Renal pelvis (tissue), 4 donors: Measurements from ENCODE around the gene KCNJ15. TPM values are rescaled to one million over a fixed set of nuclear protein-coding genes. Genes with fewer than 3 reads are reported as not detected.

Experiments
- DNase-seq: peaks from one replicate; pipeline ENCODE4 v3.0.0-alpha.2; 2013
- polyA plus RNA-seq, 3 donors: library from polyadenylated mRNA; unstranded; fragments of 120-200 nt; gene quantifications; one replicate each; pipeline ENCODE4 v1.2.1, GENCODE V29; 2013; ENCODE audit not compliant: insufficient read length in 3 of 3

The KCNJ15 gene
- polyA plus RNA-seq, 3 donors, result 181 to 322 (median 252) TPM

GRCh38 chr21:38294609-38295008 lies 37.8 kb downstream of the KCNJ15 start:
- DNase-seq, result no peak

DNA sequence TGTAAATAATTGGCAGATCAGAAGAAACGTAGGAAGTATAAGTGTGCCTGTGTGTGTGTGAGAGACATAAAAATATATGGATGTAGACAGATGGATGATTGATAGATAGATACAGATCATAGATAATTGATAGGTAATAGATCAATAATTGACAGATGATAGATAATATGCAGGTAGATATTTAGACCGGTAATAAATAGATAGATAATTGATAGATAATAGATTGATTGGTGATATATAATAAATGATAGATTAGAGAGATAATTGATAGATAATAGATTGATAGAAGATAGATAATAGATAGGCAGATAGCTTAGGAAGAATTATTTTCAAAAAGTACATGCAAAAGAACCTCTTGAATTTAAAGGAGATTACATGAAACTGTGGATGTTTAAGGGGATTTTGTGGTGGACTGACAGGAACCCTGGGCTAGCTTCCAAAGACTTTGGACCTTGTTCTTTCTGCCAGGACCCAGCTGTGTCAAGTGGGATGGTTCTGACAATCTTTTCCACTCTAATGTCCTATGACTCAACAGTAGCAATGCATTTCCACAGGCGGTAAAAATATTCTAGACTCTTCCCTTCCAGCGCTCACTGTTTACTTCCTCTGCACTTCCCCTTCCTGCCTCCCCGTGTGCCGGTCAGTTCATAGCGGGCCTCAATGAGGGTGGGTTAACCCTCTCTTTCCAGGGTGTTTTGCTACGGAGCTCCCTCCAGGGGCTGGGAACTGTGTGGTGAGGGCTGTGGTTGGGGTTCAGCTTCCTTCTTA lies 39.4 kb downstream of the KCNJ15 start:
- no peak for DNase-seq

- no peak for DNase-seq
Measured at GRCh38 chr21:38297194-38297631, 40.4 kb downstream of the KCNJ15 start.

DNA sequence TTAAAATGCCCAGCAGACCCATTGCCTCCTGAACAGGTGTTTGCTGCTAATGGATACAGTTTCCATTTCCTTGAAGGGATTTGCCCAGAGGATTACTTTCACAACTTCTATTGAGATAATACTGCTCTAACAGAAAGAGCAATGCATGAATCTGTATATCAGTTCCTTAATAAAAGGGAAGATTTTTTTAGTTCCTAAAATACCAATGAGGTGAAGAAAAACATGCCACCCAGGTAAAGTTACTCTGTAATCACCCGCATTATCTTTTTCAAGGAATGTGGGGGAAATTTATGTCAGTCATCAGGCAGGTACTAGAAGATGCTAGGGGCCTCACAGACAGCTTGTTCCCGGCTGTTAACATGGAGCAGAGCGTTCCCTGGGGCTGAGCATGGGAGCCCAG lies 41.1 kb downstream of the KCNJ15 start:
- no peak for DNase-seq

DNA sequence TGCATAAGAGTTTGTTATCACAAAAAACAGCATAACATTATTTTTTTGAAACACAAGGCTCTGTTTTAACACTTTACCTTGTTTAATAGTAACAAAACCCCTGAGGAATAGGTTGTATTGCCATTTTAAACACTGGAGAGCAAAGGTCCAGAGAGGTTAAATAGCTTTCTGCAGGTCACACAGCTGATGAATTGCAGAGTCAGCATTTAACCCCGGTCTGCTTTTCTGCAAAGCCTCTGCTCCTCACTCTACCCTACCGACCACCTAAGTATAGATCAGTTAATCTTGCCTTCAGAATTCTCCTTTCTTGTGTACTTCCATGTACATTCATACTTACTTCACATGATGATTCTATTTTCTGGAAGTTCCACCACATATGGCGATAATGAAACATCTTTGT lies 42.0 kb downstream of the KCNJ15 start:
- DNase-seq, result no peak

- DNase-seq, result no peak
Measured at GRCh38 chr21:38299671-38300070, 42.9 kb downstream of the KCNJ15 start.

DNA sequence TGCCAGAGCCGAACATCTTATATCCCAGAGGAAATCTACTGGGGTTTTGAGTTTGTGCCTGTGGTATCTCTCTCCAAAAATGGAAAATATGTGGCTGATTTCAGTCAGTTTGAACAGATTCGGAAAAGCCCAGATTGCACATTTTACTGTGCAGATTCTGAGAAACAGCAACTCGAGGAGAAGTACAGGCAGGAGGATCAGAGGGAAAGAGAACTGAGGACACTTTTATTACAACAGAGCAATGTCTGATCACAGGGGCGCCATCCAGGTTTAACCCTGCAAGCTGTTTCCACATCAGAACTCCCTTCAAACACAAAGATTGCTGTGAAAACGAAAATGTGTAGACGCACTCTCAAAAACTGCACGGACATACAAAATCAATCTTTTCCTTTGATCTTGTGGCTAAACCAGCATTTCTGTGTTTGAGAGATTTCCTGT lies 43.4 kb downstream of the KCNJ15 start:
- DNase-seq, result no peak

DNA sequence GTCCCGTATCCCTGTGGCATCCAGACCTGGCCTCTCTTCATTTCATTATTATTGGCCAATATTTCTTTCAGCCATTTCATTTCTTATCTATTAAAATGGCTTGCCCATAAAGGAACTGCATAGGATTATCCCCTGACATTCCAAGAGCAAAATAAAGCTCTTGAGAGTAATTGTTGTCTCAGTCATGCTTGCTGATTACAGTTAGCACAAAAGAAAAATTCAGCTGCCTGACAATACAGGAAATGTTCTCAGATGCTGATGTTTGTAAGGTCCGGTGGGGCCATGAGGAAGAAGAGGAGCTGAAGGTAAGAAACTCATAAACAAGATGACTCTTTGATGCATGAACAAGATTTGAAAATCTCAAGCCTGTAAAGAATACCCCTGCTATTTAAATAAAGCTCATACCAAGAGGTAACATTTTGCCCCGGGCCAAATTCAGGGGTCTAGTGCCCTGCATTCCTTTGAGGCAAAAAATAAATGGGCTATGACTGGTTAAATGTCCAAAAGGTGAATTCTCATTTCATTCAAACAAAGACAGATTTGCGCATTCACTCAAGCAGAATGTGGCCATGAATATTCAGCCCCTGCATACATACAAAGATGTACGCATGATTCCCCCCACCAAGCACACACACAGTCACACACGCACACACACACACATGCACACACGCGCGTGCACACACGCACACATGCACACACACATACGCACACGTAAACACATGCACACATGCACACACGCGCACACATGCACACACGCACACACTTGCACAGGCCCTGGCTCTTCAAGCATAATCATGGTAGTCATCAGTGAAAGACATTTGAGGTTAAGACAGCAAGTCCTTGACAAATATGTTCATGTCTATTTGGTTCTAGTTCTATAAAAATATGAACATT lies 44.8 kb downstream of the KCNJ15 start:
- no peak for DNase-seq

DNA sequence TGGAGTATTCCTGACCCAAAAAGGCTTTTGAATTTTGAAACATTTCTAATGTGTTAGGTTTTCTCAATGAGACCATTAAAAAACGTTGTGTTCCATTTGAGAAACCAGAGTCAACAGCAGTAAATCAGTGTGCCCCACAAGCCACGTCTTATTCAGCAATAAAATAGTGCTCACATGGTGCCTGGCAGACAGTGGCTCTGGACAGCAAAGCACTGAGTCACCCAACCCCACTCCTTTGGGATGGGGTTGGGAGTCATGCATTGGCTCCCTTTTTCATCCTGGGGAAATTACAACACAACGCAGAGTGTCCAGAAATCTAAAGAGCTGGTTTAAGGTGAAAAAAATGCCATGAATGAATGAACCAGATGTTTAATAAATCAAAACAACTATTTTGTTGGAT lies 46.5 kb downstream of the KCNJ15 start:
- DNase-seq, result no peak

- DNase-seq, result no peak
Measured at GRCh38 chr21:38306433-38307141, 49.8 kb downstream of the KCNJ15 start.

DNA sequence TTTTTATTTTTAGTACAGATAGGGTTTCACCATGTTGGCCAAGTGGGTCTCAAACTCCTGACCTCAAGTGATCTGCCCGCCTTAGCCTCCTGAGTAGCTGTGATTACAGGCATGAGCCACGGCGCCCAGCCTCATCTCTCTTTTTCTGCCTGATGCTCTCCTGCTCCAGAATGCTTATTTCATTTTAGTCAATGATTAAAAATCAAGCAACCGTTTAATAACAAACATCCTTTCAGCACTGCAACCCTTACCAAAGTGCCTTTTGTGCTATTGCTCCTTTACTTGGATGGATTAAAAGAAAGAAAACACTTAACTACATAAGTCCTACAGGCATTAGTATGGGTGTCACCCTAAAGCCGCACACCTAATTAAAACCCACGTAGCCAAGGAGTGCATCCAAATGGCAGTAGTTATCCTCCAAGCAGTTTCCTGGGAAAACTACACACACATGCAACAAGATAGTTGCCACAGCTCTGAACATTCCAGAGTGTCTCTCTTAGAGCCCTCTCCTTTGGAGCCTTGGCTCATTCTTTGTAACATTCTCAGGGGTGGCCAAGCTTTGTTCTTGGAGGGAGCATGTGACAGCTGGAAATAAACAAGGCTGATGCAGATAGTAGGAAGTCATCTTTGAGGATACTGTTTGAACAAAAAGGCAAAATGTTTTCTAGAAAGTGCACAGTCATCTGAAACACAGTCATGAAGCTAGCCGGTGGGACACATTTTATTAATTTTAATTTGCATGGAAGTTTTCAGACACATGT lies 51.2 kb downstream of the KCNJ15 start:
- no peak for DNase-seq

DNA sequence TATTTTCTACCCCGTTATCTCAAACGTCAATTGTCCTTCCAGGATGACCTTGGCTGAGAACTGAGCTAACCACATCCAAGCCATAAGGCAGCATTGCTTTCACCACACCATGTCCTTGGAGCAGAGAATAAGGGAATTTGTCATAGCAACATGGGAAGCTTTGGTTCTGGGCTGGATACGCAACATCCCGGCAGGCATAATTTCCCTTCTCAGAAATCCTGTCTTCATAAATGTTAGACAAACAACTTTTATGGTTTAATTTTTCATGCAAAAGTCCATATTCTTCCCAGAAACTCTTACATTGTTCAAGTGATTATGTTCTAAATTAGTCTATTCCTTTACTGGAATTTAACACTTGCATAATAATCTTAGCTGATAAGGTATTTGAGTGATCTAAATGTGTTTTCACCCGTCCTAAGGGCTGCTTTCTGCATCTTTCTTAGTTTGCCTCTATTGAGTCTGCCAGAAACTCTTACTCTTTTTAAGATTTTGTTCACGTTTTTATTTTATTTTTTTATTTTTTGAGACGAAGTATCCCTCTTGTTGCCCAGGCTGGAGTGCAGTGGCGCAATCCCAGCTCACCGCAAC lies 51.8 kb downstream of the KCNJ15 start:
- no peak for DNase-seq

DNA sequence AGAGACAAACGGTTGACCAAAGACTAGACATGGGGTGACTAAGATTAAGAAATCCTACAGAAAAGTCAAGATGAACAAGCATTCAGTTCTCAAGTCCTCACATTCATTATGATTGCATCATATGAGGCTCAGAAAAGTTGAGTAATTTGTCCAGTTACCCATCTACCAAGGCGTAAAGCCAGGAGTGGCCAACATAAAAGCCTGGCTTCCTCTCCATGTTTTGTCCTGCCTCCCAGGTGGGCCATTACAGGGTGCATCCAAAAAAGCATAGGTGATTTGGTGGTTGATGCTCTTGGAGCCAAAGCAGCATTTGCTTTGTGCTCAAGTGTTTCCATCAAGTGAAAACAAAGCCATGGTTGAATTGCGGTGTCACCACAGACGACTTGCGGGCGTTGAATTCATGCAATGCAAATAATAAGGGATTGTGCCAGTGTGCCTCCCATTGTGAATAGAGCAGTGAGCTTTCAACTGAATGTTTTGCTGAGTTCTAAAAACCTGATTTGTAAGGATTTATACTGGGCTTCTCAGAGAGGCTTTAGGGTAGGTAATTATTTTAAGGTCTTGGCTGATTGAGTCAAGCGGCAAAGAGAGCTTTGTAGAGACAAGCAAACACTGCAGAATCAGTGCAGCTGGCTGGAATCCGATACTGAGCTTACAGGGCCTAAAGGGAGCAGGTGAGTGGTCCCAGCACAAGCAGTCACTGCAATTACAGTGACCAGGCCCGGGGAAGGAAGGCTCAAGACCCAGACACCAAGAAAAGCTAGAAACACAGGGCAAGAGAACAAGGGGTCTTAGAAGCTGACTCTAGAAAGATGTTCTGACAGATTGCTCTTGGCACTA lies 54.1 kb downstream of the KCNJ15 start:
- no peak for DNase-seq

DNA sequence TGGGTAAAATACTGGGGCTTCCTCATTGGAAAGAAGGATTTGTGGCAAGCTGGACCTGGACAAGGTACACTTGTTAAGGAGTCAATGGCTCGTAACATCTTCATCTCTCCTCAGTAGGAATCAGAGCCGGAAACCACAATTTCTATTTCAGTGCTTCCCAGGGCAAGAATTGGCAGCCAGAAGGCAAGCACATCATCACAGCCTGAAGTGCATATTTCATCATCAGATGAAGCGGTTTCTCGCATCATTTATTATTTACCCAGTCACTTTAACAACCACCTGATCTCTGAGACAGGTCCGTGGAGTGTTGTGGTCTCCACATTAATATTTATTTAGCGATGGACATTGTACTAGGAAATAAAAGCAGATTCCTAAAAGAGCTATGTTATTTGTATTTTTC lies 55.0 kb downstream of the KCNJ15 start:
- no peak for DNase-seq

GRCh38 chr21:38312822-38313221 lies 56.0 kb downstream of the KCNJ15 start:
- no peak for DNase-seq

DNA sequence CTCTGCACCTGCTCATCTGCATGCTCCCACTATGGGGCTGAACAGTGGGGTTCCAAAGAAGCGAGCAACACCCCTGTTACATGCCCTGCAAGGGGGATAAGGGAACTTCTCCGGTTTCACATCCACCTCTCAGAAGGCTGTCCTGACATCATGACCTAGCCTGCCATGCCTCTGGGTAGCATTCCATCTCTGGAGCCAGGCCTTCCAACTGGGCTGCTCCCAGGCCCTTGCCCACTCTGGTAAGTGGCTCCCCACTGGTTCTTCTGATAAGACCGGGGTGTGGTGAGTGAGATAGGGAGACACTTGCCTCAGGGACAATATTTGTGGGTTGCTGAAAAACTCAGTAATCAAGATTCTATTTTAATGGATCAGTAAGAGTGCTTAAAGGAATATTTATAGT lies 57.8 kb downstream of the KCNJ15 start:
- DNase-seq, result no peak

- DNase-seq, result no peak
Measured at GRCh38 chr21:38315122-38315521, 58.3 kb downstream of the KCNJ15 start.

DNA sequence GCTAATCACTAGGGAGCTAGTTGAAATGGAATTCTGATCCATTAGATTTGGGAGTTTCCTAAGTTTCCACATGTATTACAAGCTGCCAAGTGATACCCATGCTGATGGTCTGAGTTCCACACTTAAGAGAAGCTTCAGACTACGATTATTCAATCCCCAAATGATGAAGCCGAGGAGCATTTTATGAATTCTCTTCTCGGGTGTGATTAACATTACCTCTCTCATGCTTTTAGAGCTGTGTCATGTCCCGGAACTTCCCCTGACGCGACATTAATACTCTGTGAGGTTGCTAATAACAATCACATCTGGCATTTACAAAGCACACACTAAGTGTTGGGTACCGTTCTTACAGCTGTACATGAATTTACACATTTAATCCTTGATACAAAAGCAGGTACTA lies 63.0 kb downstream of the KCNJ15 start:
- no peak for DNase-seq

GRCh38 chr21:38321568-38321967 lies 64.8 kb downstream of the KCNJ15 start:
- DNase-seq, result no peak

- no peak for DNase-seq
Measured at GRCh38 chr21:38322311-38322950, 65.6 kb downstream of the KCNJ15 start.
